HG02970 (cell line): ENCODE data around the gene CDC42BPB.

Experiments
- ATAC-seq: cut with Tn5 transposase; IDR thresholded peaks from one replicate; pipeline ENCODE4 v1.9.1; 2021; ENCODE audit warnings: mild to moderate bottlenecking, moderate library complexity, moderate number of reproducible peaks; ENCODE audit not compliant: unreplicated experiment, low FRiP score

The CDC42BPB gene

GRCh38 chr14:102949062-102949800 is 108.1 kb downstream of the CDC42BPB start:
- no peak for ATAC-seq

DNA sequence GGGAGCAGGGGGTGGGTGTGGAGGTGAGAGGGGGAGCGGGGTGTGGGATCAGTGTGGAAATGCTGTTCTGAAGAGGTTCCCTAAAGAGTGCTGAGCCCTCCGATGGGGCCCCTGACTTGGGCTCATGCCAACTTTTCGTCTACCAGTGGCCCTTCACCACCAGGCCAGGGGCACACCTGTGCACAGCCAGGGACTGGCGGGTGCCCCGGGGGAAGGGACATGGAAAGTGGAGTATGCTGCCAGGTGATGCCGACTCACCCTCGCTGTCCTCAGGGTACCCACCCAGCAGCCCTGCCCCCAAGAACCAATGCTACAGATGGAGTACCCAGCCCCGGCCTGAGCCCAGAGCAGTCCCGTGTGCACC is 108.7 kb downstream of the CDC42BPB start:
- no peak for ATAC-seq

GRCh38 chr14:102947321-102948103 is 109.8 kb downstream of the CDC42BPB start:
- ATAC-seq = no peak

- no peak for ATAC-seq
Observed at GRCh38 chr14:102945346-102946130, 111.8 kb downstream of the CDC42BPB start.

DNA sequence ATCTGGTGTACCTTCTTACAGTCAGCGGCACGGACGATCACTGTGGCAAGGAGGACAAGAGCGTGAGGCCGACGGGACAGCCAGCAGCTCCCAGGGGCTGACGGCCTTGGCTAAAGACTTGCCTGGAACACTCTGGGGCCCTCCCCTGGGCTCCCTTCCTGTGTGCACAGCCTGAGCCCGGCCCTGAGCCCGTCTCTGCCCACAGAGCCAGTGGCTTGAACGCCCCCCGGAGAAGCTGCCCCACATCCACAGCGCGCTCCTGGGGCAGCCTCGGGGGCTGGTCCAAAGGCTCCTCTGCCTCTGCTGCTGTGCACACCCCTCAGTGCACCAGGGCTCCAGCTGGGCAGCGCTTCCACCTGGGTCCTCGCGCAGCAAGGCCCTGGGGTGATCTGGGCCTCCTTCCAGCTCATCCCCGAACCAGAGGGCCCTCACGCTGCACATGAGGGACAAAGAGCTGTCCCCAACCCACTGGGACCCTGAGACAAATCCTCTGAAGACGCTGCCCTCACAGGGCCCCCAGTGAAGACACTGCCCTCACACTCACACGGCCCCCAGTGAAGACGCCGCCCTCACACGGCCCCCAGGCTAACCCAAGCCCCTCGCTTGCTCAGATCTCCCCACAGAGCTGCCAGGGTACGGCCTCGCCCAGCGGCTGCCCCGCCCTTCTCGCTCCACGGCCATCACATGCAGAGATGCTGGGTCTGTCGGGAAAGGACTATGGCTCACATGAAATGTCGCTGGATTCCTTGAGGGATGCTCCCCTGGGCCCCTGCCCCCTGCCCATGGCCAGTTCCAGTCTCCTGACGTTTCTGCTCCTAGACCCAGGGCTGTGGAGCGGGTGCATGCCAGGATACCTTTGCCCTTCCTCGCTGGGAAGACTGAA is 112.7 kb downstream of the CDC42BPB start:
- no peak for ATAC-seq

- no peak for ATAC-seq
Observed at GRCh38 chr14:102943979-102944378, 113.4 kb downstream of the CDC42BPB start.

- ATAC-seq = no peak
Observed at GRCh38 chr14:102943454-102943853, 113.9 kb downstream of the CDC42BPB start.

GRCh38 chr14:102942069-102942468 is 115.3 kb downstream of the CDC42BPB start:
- ATAC-seq = no peak

GRCh38 chr14:102941419-102942011 is 115.8 kb downstream of the CDC42BPB start:
- ATAC-seq = no peak

DNA sequence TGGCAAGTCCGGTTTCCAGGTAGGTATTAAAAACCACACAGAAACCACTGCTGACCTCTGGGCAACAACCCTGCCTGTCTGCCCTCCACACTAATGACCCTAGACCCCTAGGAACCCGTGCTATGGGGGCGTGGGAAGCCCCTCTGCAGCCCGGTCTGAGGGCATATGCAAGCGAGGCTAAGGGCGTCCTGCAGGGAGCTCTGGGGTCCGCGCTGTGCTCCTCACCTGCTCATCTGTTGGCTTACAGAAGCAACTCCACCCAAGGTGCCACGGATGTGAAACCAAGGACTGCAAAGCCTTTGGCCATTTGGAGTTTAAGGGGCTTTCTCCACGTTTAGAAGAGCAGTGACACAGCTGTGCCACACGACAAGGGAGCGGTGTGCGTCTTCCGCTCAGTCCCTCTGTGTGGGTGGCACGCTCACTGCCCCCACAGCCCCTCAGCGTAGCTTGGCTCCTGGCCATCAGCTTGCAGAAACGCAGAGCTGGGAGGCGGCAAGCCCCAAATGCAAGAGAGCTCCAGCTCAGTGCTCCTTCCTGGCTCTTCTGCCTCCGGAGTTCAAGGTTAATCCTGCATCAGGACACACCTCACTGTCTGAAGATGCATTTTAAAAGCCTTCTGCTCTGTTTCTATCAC is 116.5 kb downstream of the CDC42BPB start:
- no peak for ATAC-seq

GRCh38 chr14:102939820-102940561 is 117.4 kb downstream of the CDC42BPB start:
- no peak for ATAC-seq

DNA sequence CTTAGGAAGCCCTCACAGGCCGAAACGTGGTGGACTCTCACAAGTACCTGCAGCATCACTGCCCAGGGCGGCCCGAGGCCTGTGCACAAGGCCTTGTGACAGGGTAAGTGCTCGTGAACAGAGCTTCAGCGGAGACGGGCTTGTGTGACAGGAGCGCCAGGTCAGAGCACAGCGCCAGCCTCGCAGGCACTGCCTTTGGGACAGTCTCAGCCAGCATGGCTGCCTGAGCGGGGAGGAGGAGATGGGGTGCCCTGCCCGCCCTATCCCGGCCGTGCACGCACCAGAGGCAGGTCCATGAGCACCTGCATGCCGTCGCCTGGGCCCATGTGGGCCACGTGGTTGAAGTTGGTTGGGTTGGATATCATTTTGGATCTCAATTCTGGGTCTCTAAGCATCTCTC is 118.0 kb downstream of the CDC42BPB start:
- ATAC-seq = no peak

- no peak for ATAC-seq
Observed at GRCh38 chr14:102938191-102938590, 119.2 kb downstream of the CDC42BPB start.

DNA sequence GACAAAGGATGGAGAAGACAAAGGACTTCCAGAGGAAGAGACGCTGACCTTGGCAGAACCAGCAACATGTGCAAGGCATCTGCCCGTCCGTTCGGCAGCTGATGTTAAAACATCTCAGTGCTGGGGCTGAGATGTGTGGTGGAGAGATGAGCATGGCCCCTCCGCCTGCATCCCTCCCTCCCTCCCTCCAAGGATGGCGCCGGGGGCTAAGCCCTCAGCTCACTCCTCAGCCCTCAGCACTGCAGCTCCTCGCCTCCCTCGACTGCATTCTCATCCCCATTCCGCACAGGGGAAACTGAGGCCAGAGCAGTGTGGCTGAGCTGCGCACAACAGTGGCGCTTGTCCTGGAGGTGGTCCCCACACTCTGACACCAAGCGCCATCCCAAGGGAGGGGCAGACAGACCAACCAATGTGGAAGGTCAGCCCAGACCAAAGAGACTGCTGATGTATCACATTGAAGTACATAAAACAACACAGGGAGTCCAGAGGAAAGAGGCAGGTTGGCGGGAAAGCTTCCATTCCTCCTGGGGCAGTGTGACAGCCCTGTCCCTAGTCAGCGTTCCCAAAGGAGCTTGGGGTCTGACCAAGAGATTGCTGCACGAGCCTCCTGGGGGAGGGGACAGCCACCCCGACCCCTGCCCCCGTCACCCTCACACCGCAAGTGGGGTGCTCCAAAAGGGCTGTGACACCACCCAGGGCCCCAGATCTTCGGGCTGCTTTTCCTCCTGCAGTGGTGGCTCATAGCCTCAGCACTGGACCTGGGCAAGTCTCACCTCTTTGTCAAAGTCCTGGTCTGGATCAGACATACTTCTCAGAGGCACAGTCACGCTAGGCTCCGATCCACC is 119.8 kb downstream of the CDC42BPB start:
- ATAC-seq = no peak

- no peak for ATAC-seq
Observed at GRCh38 chr14:102935756-102936155, 121.6 kb downstream of the CDC42BPB start.

- ATAC-seq = no peak
Observed at GRCh38 chr14:102933618-102934231, 123.6 kb downstream of the CDC42BPB start.

- no peak for ATAC-seq
Observed at GRCh38 chr14:102932484-102933248, 124.7 kb downstream of the CDC42BPB start.
